Liver (tissue), 3 donors: ENCODE measurements around the gene MGAT3.

ENCODE experiments used
- ATF3 ChIP-seq: IDR thresholded peaks from 2 replicates; pipeline ENCODE4 v1.6.1; 2016; ENCODE audit warnings: antibody characterized with exemption
- CTCF ChIP-seq: fragments of 150-350 bp; IDR thresholded peaks from 2 replicates; pipeline ENCODE4 v1.5.1; 2017; ENCODE audit warnings: improper control_type of control experiment, low read depth, low read length; ENCODE audit not compliant: missing input control
- FOXA1 ChIP-seq: IDR thresholded peaks from 2 replicates; pipeline ENCODE4 v1.6.1; 2016; ENCODE audit warnings: antibody characterized with exemption
- RAD21 ChIP-seq, 2 donors: IDR thresholded peaks; 2 replicates each; pipeline ENCODE4 v1.6.1; 2016; ENCODE audit warnings: antibody characterized with exemption in 2 of 2, mild to moderate bottlenecking in 2 of 2
- donor health status: healthy.
- donor health status: healthy.

GRCh38 chr22:39449708-39450107, 7.1 kb upstream of the MGAT3 start:
- no peak for TF ChIP-seq FOXA1
- no peak for TF ChIP-seq CTCF
- no peak for TF ChIP-seq ATF3
- no peak for TF ChIP-seq RAD21 (IDR thresholded peaks at IDR 0.05)
